Neutrophil (primary cell): ENCODE data around the gene CTTN.

ENCODE experiments used
- H3K27ac ChIP-seq: fragments of 200-600 bp; sonication (generic); 2 replicates; pipeline ENCODE4 v1.5.1; 2016; ENCODE audit warnings: mild to moderate bottlenecking, moderate library complexity
- H3K27me3 ChIP-seq: fragments of 200-600 bp; sonication (generic); 2 replicates; pipeline ENCODE4 v1.6.0; 2016; ENCODE audit warnings: mild to moderate bottlenecking
- H3K36me3 ChIP-seq: fragments of 200-600 bp; sonication (generic); 2 replicates; pipeline ENCODE4 v1.5.1; 2017
- H3K4me1 ChIP-seq, 2 experiments: fragments of 200-600 bp in 1 of 2; sonication (generic) in 1 of 2; 1 replicate in 1 of 2; 2 replicates in 1 of 2; pipeline versions ENCODE4 v1.5.1 to v1.6.1; 2013 to 2016; ENCODE audit warnings: low read depth in 1 of 2, low read length in 1 of 2, mild to moderate bottlenecking in 1 of 2, moderate library complexity in 1 of 2; ENCODE audit not compliant: control insufficient read depth in 1 of 2, insufficient read depth in 1 of 2
- H3K4me3 ChIP-seq, 2 experiments: fragments of 200-600 bp in 1 of 2; sonication (generic) in 1 of 2; 1 replicate in 1 of 2; 2 replicates in 1 of 2; pipeline ENCODE4 v1.5.1; 2013 to 2016; ENCODE audit warnings: low read depth in 1 of 2, low read length in 1 of 2, mild to moderate bottlenecking in 1 of 2, moderate library complexity in 1 of 2
- H3K9me3 ChIP-seq: fragments of 200-600 bp; sonication (generic); 2 replicates; pipeline ENCODE4 v1.5.1; 2016
- TF ChIP-seq, protein P1 (sequence below): fragments of 200-600 bp; sonication (generic); IDR thresholded peaks from 2 replicates; pipeline ENCODE4 v1.5.1; 2016; ENCODE audit warnings: antibody characterized with exemption

Gene CTTN

DNA sequence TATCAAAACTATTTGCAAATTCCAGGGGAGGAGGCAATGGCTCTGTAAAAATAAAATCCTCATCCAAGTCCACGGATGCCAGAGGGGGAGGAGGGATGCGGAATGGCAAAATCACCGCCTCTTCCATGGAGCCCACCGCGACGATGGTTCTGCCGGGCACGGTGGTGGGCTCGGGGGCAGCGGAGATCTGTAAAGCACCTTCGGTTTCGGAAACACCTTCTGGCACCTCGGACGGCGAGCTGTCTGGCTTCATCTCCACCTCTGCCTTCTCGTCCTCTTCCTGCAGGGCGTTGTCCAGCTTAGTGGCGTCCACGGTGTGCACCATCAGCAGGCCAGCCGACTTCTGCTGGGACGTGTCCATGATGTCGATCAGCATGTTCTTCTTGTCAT is 87.7 kb downstream of the CTTN start:
- H3K4me1 ChIP-seq = no peaks in the 10 kb centered on the region
- H3K36me3 ChIP-seq = no peaks in the 10 kb centered on the region
- H3K9me3 ChIP-seq = no peaks in the 10 kb centered on the region
- H3K27me3 ChIP-seq = no peaks in the 10 kb centered on the region
- TF ChIP-seq, protein P1, sequence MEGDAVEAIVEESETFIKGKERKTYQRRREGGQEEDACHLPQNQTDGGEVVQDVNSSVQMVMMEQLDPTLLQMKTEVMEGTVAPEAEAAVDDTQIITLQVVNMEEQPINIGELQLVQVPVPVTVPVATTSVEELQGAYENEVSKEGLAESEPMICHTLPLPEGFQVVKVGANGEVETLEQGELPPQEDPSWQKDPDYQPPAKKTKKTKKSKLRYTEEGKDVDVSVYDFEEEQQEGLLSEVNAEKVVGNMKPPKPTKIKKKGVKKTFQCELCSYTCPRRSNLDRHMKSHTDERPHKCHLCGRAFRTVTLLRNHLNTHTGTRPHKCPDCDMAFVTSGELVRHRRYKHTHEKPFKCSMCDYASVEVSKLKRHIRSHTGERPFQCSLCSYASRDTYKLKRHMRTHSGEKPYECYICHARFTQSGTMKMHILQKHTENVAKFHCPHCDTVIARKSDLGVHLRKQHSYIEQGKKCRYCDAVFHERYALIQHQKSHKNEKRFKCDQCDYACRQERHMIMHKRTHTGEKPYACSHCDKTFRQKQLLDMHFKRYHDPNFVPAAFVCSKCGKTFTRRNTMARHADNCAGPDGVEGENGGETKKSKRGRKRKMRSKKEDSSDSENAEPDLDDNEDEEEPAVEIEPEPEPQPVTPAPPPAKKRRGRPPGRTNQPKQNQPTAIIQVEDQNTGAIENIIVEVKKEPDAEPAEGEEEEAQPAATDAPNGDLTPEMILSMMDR = no peak
- H3K4me3 ChIP-seq = no peak overlapping the region
- H3K27ac ChIP-seq = no peak overlapping the region
